Suprapubic skin (tissue), 3 donors: ENCODE results near the gene SENP6.

Experiments used
- EP300 ChIP-seq: sonication (generic); formaldehyde crosslinking; IDR thresholded peaks from one replicate; pipeline ENCODE4 v1.6.1; 2017; ENCODE audit warnings: antibody characterized with exemption
- POLR2A ChIP-seq, 2 donors: fragments of 450-650 bp; IDR thresholded peaks; one replicate each; pipeline ENCODE4 v1.6.1; 2017; ENCODE audit warnings: antibody characterized with exemption in 2 of 2, mild to moderate bottlenecking in 2 of 2, moderate library complexity in 2 of 2
- TF ChIP-seq, protein P1 (sequence below), 2 donors: fragments of 200-600 bp in 1 of 2; fragments of 450-650 bp in 1 of 2; sonication (generic) in 1 of 2; IDR thresholded peaks; one replicate each; pipeline ENCODE4 v1.5.1; 2016 to 2019; ENCODE audit warnings: antibody characterized with exemption in 2 of 2, mild to moderate bottlenecking in 1 of 2, moderate library complexity in 1 of 2

DNA sequence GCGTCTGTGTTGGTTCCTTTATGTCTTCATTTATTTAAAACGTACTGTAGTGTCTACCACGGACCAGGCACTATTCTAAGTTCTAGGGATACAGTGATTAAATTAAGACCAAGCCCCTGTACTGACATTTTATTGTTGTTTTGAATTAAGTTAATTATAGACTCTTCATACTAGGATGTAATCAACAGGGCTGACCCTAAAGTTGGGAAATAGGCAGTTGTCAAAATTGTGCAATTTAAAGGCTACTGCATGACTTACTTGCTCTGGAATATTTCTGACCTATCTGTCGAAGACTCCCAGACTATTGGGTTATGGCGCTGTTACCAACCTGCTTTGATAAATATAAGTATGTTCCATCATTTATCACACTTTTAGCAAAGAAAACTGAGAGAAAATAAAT, 154.0 kb downstream of the SENP6 start:
- TF ChIP-seq, protein P1, sequence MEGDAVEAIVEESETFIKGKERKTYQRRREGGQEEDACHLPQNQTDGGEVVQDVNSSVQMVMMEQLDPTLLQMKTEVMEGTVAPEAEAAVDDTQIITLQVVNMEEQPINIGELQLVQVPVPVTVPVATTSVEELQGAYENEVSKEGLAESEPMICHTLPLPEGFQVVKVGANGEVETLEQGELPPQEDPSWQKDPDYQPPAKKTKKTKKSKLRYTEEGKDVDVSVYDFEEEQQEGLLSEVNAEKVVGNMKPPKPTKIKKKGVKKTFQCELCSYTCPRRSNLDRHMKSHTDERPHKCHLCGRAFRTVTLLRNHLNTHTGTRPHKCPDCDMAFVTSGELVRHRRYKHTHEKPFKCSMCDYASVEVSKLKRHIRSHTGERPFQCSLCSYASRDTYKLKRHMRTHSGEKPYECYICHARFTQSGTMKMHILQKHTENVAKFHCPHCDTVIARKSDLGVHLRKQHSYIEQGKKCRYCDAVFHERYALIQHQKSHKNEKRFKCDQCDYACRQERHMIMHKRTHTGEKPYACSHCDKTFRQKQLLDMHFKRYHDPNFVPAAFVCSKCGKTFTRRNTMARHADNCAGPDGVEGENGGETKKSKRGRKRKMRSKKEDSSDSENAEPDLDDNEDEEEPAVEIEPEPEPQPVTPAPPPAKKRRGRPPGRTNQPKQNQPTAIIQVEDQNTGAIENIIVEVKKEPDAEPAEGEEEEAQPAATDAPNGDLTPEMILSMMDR (IDR thresholded peaks at IDR 0.05) = no peak
- no peak for TF ChIP-seq POLR2A (IDR thresholded peaks at IDR 0.05)
- TF ChIP-seq EP300 = no peak
